Astrocyte (in vitro differentiated cells and primary cell): ENCODE measurements around the gene THSD8.

Experiments used
- CTCF ChIP-seq: IDR thresholded peaks from 2 replicates; pipeline ENCODE4 v1.5.1; 2011; ENCODE audit warnings: low read depth, mild to moderate bottlenecking, inconsistent platforms, low read length, moderate library complexity; ENCODE audit not compliant: insufficient read depth
- EZH2 ChIP-seq: IDR thresholded peaks from 2 replicates; pipeline ENCODE4 v1.6.1; 2012; ENCODE audit warnings: mild to moderate bottlenecking, low read length, inconsistent platforms; ENCODE audit not compliant: insufficient read depth

GRCh38 chr19:12772323-12772722, 29.5 kb upstream of the THSD8 start:
- TF ChIP-seq CTCF, result no peak
- no peak for TF ChIP-seq EZH2
